HTR-8/SVneo (cell line): ENCODE data around the gene SLC4A11.

Source experiments
- DNase-seq: peaks from one replicate; pipeline ENCODE4 v3.0.0; 2011; ENCODE audit warnings: low spot score, mixed read lengths; ENCODE audit not compliant: insufficient read length
- FAIRE-seq: peaks from 2 replicates; lab custom pipeline; 2011; peaks lifted over from hg19 to GRCh38; lab: Jason Lieb, UNC

SLC4A11 gene

DNA sequence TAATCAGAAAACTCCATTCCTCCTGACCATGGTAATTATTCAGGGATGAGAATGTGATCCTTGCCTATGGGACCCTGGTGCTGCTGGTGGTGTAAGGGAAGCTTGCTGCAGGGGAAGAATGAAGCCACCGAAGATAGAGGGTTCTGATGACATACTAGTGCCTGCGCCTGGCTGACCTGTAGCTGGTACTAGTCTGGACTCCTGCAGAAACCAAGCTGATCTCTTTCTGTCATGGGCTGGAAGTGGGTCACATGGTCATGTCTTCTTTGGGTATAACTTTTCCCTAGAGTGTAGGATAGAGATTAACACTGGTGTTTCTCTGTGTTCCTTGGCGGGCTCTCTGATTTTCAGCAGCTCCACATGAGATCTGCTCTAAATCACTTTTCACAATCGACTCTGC is 8.6 kb upstream of the SLC4A11 start:
- no peak for FAIRE-seq
- no peak for DNase-seq

DNA sequence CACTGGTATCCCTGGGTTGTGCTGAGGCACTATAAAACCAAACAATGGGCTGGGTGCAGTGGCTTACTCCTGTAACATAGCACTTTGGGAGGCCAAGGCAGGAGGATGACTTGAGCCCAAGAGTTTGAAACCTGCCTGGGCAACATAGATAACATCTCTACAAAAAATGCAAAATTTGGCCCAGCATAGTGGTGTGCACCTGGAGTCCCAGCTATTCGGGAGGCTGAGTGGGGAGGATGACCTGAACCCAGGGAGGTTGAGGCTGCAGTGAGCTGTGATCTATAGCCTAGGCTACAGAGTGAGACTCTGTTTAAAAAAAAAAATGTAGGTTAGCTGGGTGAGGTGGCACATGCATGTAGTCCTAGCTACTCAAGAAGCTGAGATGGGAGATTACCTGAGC is 7.7 kb upstream of the SLC4A11 start:
- no peak for FAIRE-seq

GRCh38 chr20:3245711-3246110 is 6.7 kb upstream of the SLC4A11 start:
- DNase-seq (no peak), FAIRE-seq (no peak)

More for the DNA sequence above, 7.7 kb upstream of the SLC4A11 start:
- no peak for DNase-seq

GRCh38 chr20:3245156-3245555 is 6.2 kb upstream of the SLC4A11 start:
- DNase-seq (no peak), FAIRE-seq (no peak)

- DNase-seq, result no peak
- no peak for FAIRE-seq
Measured at GRCh38 chr20:3244613-3245012, 5.6 kb upstream of the SLC4A11 start.

DNA sequence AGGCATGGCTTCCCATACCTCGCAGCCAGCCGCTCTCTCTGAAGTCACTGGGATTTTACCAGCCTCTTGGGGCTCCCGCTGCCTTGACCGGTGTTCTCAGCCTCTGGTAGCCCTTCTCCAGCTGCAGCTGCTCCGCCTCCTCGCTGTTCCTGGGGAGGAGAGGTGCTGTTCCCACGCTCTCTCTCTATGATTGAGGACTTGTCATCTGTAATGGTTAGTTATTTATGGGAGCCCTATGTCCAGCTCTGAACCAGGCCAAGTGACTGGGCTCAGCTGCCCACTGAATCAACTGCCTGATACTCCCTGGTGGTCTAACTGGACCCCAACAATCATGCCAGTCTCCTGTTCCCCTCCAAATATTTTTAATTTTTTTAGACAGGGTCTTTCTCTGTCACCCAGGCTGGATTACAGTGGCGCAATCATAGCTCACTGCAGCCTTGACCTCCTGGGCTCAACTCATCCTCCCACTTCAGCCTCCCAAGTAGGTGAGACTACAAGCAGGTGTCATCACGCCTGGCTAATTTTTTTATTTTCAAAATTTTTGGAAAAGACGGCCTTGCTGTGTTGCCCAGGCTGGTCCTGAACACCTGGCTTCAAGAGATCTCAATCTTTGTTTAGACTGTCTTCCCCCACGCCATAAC is 4.8 kb upstream of the SLC4A11 start:
- no peak for FAIRE-seq

DNA sequence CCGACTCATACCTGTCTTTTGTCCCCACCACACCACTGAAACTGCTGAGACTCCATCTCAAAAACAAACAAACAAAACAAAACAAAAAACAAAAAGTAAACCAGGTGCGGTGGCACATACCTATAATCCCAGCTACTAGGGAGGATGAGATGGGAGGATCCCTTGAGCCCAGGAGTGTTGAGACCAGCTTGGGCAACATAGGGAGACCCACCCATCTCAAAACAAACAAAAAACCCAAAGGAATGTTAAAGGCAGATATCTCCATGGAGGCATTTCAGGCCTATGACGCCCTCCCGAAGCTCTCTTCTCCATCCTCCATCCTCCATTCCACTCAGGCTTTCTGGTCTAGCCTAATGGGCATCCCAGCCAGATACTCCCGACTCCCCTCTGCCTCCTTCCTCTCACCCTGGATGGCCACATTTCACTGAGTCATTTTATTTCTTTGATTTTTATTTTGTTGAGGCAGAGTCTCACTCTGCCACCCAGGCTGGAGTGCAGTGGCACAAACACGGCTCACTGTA is 3.2 kb upstream of the SLC4A11 start:
- DNase-seq (no peak), FAIRE-seq (no peak)

More for the DNA sequence above, 4.8 kb upstream of the SLC4A11 start:
- no peak for DNase-seq

- DNase-seq (no peak), FAIRE-seq (no peak)
Measured at GRCh38 chr20:3240776-3241363, 1.9 kb upstream of the SLC4A11 start.

DNA sequence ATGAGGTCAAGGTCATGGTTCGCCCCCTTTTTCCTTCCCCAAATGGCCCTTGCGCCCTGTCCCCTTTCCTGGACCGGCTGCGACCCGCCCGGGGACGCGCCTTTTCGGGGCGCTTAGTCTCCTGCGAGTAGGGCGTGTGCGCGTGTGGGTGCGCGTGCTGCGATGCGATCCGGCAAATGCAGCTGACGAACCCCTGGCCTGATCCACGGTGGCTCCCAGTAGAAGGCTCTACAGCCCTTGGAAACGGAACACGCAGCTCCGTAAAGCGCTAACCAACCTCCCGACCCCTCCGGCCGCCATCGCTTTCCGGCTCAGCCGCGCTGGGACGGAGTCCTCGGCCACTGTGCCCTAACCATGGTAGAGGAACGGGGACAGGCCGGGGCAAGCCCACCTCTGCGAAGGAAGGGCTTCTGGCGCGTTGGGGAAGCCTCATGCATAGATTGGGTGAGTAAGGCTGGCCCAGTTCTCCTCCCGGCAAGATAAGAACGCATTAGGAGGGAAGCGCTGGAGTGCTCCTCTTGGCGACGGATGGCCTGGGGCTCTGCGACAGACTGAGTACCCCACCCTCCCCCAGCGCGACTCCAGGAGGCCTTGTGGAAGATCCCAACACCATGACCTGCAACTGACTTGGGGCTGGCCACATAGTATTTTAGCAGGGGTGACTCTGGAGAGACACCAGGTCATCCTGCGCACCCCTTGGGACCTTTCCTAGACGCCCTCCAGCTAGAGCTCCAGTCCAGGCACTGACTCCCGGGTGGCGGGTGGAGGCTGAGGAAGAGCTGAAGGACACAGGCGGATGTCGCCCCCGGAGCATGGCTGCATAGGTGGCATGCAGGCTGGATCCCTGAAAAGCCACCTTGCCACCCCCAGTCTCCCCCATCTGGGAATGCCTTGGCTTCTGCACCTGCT is 1.1 kb upstream of the SLC4A11 start:
- no peak for FAIRE-seq

DNA sequence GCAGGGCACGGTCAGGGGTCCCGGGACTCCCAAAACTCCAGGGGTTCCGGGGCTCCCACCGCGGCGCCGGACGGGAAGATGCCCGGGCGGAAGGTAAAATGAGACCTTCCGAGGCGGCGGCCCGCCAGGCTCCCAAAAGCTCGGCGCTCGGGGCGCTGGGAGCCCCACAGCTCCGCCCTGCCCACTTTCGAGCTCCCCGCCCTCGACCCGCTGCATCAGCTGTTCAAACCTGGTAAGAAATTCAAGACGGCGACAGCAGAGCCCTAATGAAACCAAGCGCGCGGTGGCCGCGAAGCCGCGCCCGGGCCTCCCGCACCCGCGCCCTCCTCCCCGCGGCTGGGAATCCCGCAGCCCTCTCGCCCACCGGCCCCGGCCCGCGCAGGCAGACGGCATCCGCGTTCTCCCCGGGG is 369 bp downstream of the SLC4A11 start:
- peak; percentile 71 for DNase-seq
- no peak for FAIRE-seq

More for the DNA sequence above, 1.1 kb upstream of the SLC4A11 start:
- DNase-seq, result no peak

- FAIRE-seq (no peak), DNase-seq (no peak)
Measured at GRCh38 chr20:3237958-3238615, 903 bp downstream of the SLC4A11 start.

DNA sequence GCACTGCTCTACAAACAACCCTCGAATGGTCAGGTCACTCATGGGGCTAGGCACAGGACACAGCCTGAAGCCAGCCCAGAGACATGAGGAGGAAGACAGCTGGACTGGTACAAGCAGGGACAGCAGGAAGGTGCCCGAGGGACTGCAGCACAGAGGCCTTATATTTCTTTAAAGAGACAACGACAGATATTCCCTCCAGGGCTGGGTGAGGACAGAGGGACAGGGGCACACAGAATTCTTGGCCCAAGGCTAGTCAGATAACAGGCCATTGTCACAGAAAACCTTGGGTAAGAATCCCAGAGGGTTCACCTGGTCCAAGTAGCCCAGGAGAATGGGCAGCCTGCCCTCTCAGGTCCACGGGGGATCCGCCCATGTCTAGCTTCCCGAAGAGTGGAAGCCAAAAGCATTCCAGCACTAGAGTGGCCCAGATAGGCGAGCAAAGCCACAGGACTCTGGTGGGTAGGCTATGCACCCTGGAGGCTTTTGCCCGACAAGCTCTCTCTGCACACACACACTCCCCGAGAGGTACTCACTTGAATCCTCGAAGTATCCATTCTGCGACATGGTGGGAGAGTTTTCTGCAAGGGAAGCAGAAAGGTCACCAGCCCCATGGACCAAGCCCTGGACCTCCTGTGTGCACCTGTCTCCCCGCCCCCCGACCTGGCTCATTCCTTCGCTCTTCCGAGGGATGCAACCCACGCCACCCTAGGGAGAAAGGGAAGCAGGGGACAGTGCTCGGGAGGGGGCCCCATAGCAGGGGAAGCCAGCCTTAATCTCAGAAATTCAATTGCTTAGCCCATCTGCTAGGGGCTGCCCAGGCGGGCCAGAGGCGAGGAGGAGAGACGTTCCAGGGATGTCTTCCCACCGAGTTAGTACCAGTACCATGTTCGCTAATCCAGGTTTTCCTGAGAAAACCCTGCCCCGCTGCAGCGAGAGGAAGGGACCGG is 1.7 kb downstream of the SLC4A11 start:
- FAIRE-seq, result no peak
- no peak for DNase-seq

DNA sequence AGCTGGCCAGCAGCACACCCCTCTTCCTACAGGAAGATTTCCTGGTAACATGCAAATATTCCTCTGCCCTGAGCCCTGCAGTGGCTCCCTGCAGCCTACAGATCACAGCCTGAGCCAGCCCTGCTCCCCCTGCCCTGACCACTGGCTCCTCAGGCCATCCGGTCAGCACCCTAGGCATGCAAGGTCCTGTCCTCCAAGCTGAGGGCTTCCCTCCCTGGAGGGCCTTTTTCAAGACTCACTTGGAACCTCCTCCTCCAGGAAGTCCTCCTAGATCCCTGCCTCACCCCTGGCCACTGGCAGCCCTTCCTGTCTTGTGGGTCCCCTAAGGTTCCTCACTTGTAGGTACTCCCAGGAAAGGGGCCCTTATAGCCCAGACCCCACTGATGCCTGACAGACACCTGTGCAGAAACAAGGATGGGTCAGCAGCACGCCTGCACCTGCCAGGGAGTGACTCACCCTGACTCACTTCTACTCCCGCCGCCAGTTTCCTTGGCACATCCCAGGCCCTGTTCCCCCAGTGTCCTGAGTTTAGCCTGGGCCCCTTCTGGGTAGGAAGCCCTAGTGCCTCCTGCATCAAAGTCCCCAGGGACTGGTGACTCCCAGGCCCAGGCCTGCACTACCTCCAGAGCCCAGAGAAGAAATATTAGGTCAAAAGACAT is 3.2 kb downstream of the SLC4A11 start:
- FAIRE-seq, result peak; percentile 31

DNA sequence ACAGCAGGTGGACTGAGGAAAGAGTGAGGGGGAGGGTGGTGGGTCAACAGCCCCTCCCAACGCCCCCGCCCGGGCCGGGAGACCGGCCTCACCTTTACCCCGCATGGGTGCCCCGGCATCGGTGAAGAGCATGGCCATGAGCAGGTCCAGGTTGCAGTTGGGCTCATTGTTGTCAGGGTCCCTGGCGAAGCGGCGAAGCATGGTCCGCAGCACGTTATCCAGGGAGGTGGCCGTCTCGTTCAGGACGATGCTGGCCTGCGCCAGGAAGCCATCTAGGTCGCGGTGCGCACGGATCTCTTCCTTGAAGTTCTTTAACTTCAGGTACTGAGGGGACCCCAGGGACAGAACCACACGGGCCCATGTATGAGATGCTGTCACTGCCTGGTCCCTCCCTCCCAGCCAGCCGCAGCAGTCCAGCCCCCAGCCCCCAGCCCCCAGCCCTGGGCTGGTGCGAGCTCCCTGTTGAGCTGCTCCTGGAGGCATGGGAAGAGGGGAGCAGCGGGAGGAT is 4.9 kb downstream of the SLC4A11 start:
- FAIRE-seq, result no peak
- no peak for DNase-seq

More for the DNA sequence above, 3.2 kb downstream of the SLC4A11 start:
- DNase-seq, result no peak

- FAIRE-seq, result no peak
- DNase-seq, result no peak
Measured at GRCh38 chr20:3233131-3233990, 5.6 kb downstream of the SLC4A11 start.

DNA sequence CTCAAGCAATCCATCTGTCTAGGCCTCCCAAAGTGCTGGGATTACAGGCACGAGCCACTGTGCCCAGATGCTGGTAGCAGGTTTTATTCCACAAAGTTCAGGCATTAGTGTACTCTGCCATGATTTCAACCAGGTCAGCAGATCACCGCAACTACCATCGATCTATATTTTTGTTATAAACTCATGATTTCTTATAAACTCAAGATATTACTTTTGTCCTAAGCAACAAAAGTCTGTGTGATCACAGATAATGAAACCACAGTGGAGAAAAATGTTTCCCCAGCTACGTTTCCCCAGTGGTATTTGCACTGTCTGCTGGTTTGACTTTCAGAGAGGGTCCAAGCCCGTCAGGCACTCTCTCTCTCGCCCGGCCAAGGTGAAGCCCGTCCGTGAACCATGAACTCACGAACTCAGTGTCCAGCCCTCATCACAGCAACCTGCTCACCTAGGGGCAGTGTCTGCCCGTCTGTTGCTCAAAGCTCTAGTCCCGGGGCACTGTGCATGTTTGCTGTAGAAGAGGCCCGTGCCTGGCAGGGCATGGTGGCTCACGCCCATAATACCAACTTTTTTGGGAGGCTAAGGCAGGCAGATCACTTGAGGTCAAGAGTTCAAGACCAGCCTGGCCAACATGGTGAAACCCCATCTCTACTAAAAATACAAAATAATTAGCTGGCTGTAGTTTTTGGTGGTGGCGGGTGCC is 7.0 kb downstream of the SLC4A11 start:
- FAIRE-seq (no peak), DNase-seq (no peak)

DNA sequence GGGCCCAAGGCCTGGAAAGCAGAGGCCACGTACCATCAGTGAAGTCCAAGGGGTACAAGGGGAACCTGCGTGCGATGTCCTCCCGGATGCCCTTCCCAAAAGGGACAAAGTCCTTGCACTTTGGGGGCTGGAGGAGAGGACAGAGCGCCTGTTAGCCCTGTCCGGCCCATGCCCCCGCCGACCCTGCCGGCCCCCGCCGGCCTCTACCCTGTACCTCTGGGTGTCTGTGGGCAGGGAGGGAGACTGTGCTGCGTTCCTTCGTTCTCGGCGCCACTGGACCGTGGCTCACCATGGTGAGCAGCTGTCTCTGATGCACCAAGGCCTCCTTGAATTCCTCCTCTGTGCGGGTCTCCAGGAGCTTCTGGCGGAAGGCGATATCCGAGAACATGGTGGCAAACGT is 7.9 kb downstream of the SLC4A11 start:
- FAIRE-seq (no peak), DNase-seq (no peak)
